IMR-90 (cell line): ENCODE measurements around the gene MTPN. TPM values are rescaled to one million over a fixed set of nuclear protein-coding genes. Genes with fewer than 3 reads are reported as not detected.

ENCODE experiments used
- ATAC-seq: fragments of 200-7000 bp; cut with Tn5 transposase; 2 replicates; pipeline ENCODE4 v1.9.1; 2020; ENCODE audit warnings: low read depth, mild to moderate bottlenecking, moderate library complexity
- BruUV-seq: library from RNA; stranded (reverse); fragments of 400-500 nt; replicated peaks from 2 replicates; lab custom pipeline; 2021; lab: Mats Ljungman, UMichigan
- CTCF ChIA-PET: fragments of 300-600 bp; formaldehyde crosslinking; extraction: SDS; loops from one replicate; lab custom pipeline; 2021; ENCODE audit warnings: antibody characterized with exemption; lab: Yijun Ruan, JAX
- POLR2A ChIA-PET: fragments of 300-600 bp; sonication (Branson Sonifier 250); formaldehyde crosslinking; loops from one replicate; lab custom pipeline; 2022; ENCODE audit warnings: antibody characterized with exemption; ENCODE audit not compliant: unreplicated experiment; lab: Charles Lee
- DNase-seq: peaks from one replicate; pipeline ENCODE4 v3.0.0; 2013
- H2AFZ ChIP-seq: replicated peaks from 2 replicates; pipeline ENCODE3; 2013; ENCODE audit warnings: low read length, mild to moderate bottlenecking; ENCODE audit not compliant: poor library complexity
- H2AK5ac ChIP-seq: 2 replicates; pipeline ENCODE4 v1.6.1; 2013; ENCODE audit warnings: low read depth, low read length, inconsistent platforms
- H2AK9ac ChIP-seq: replicated peaks from 2 replicates; pipeline ENCODE3; 2013; ENCODE audit warnings: mild to moderate bottlenecking, low read depth, low read length, moderate library complexity; ENCODE audit not compliant: poor library complexity
- H2BK120ac ChIP-seq: 2 replicates; pipeline ENCODE4 v1.6.1; 2013; ENCODE audit warnings: low read depth, low read length, inconsistent platforms
- H2BK15ac ChIP-seq: 3 replicates; pipeline ENCODE4 v1.6.1; 2013; ENCODE audit warnings: low read depth, low read length, inconsistent platforms
- H2BK20ac ChIP-seq: 2 replicates; pipeline ENCODE4 v1.6.1; 2013; ENCODE audit warnings: low read depth, mild to moderate bottlenecking, inconsistent platforms, low read length, moderate library complexity
- H2BK5ac ChIP-seq: 2 replicates; pipeline ENCODE4 v1.6.1; 2013; ENCODE audit warnings: mild to moderate bottlenecking, low read depth, low read length, inconsistent platforms; ENCODE audit not compliant: poor library complexity, severe bottlenecking
- H3K14ac ChIP-seq: replicated peaks from 2 replicates; pipeline ENCODE4 v1.6.1; 2013; ENCODE audit warnings: low read depth, low read length, inconsistent platforms
- H3K18ac ChIP-seq: 2 replicates; pipeline ENCODE4 v1.6.1; 2013; ENCODE audit warnings: low read depth, low read length, control low read depth
- H3K23ac ChIP-seq: 2 replicates; pipeline ENCODE4 v1.6.1; 2013; ENCODE audit warnings: low read depth, low read length, inconsistent platforms
- H3K27ac ChIP-seq: 2 replicates; pipeline ENCODE4 v1.5.1; 2013; ENCODE audit warnings: mild to moderate bottlenecking, control low read depth, low read length; ENCODE audit not compliant: insufficient read depth
- H3K27me3 ChIP-seq: 2 replicates; pipeline ENCODE4 v1.6.1; 2013; ENCODE audit warnings: low read length; ENCODE audit not compliant: control insufficient read depth, insufficient read depth
- H3K36me3 ChIP-seq: 2 replicates; pipeline ENCODE4 v1.6.1; 2013; ENCODE audit warnings: low read length, mixed read lengths; ENCODE audit not compliant: control insufficient read depth, insufficient read depth
- H3K4ac ChIP-seq: 2 replicates; pipeline ENCODE4 v1.6.1; 2013; ENCODE audit warnings: low read depth, low read length, inconsistent platforms
- H3K4me1 ChIP-seq: 2 replicates; pipeline ENCODE4 v1.6.1; 2013; ENCODE audit warnings: low read length, mixed read lengths; ENCODE audit not compliant: control insufficient read depth, insufficient read depth
- H3K4me2 ChIP-seq: 2 replicates; pipeline ENCODE4 v1.6.1; 2013; ENCODE audit warnings: low read depth, mild to moderate bottlenecking, control low read depth, low read length, moderate library complexity
- H3K4me3 ChIP-seq: 2 replicates; pipeline ENCODE4 v1.5.1; 2013; ENCODE audit warnings: low read depth, mild to moderate bottlenecking, control low read depth, low read length, moderate library complexity; ENCODE audit not compliant: insufficient read depth
- H3K56ac ChIP-seq: 2 replicates; pipeline ENCODE4 v1.6.1; 2013; ENCODE audit warnings: low read length, inconsistent platforms; ENCODE audit not compliant: insufficient read depth; ENCODE audit errors: extremely low read depth
- H3K79me1 ChIP-seq, 2 experiments: 2 replicates each; pipeline ENCODE4 v1.6.1; 2013; ENCODE audit warnings: low read length in 2 of 2, inconsistent platforms in 1 of 2, low read depth in 1 of 2
- H3K9ac ChIP-seq: 2 replicates; pipeline ENCODE4 v1.6.1; 2013; ENCODE audit warnings: low read depth, low read length, control low read depth
- H3K9me1 ChIP-seq: 2 replicates; pipeline ENCODE4 v1.6.1; 2013; ENCODE audit warnings: low read length, inconsistent platforms; ENCODE audit not compliant: insufficient read depth
- H3K9me3 ChIP-seq: 2 replicates; pipeline ENCODE4 v1.6.1; 2013; ENCODE audit warnings: low read length; ENCODE audit not compliant: control insufficient read depth, insufficient read depth
- H4K20me1 ChIP-seq: 2 replicates; pipeline ENCODE4 v1.6.1; 2013; ENCODE audit warnings: low read length, inconsistent platforms; ENCODE audit not compliant: insufficient read depth
- H4K5ac ChIP-seq: 2 replicates; pipeline ENCODE4 v1.6.1; 2013; ENCODE audit warnings: mild to moderate bottlenecking, low read depth, low read length, control low read depth
- H4K8ac ChIP-seq, 2 experiments: 2 replicates each; pipeline ENCODE4 v1.6.1; 2013; ENCODE audit warnings: low read depth in 2 of 2, low read length in 2 of 2, control low read depth in 1 of 2, inconsistent platforms in 1 of 2
- H4K91ac ChIP-seq: 2 replicates; pipeline ENCODE4 v1.6.1; 2013; ENCODE audit warnings: low read depth, low read length, inconsistent platforms; ENCODE audit not compliant: insufficient read depth
- BHLHE40 ChIP-seq: fragments of 150-350 bp; IDR thresholded peaks from 2 replicates; pipeline ENCODE4 v1.6.1; 2016; ENCODE audit warnings: mild to moderate bottlenecking, low read depth, low read length
- CHD1 ChIP-seq: IDR thresholded peaks from 2 replicates; pipeline ENCODE4 v1.6.1; 2012; ENCODE audit warnings: low read depth, low read length, improper control_type of control experiment
- CTCF ChIP-seq: conservative IDR thresholded peaks from 2 replicates; pipeline ENCODE4 v1.5.1; 2012; ENCODE audit warnings: mild to moderate bottlenecking, low read depth, low read length, improper control_type of control experiment
- FOS ChIP-seq: fragments of 150-350 bp; IDR thresholded peaks from 2 replicates; pipeline ENCODE4 v1.6.1; 2016; ENCODE audit warnings: low read depth, low read length
- MAFK ChIP-seq: IDR thresholded peaks from 2 replicates; pipeline ENCODE4 v1.6.1; 2012; ENCODE audit warnings: low read depth, low read length, improper control_type of control experiment
- MAZ ChIP-seq: IDR thresholded peaks from 2 replicates; pipeline ENCODE4 v1.6.1; 2012; ENCODE audit warnings: low read depth, mild to moderate bottlenecking, low read length, improper control_type of control experiment, moderate library complexity, borderline replicate concordance
- MXI1 ChIP-seq: IDR thresholded peaks from 2 replicates; pipeline ENCODE4 v1.6.1; 2012; ENCODE audit warnings: low read depth, mild to moderate bottlenecking, low read length, moderate library complexity, borderline replicate concordance
- NFE2L2 ChIP-seq: fragments of 150-350 bp; IDR thresholded peaks from 2 replicates; pipeline ENCODE4 v1.6.1; 2016; ENCODE audit warnings: low read depth, mild to moderate bottlenecking, low read length
- POLR2A ChIP-seq: IDR thresholded peaks from 2 replicates; pipeline ENCODE4 v1.6.1; 2012; ENCODE audit warnings: mild to moderate bottlenecking, low read depth, low read length
- RAD21 ChIP-seq: IDR thresholded peaks from 2 replicates; pipeline ENCODE4 v1.6.1; 2012; ENCODE audit warnings: low read length, improper control_type of control experiment
- RCOR1 ChIP-seq: IDR thresholded peaks from 2 replicates; pipeline ENCODE4 v1.6.1; 2012; ENCODE audit warnings: mild to moderate bottlenecking, low read length, improper control_type of control experiment; ENCODE audit not compliant: insufficient replicate concordance
- RFX5 ChIP-seq: IDR thresholded peaks from 2 replicates; pipeline ENCODE4 v1.8.0; 2012; ENCODE audit warnings: low read depth, mild to moderate bottlenecking, low read length, moderate library complexity
- SMC3 ChIP-seq: fragments of 150-350 bp; IDR thresholded peaks from 2 replicates; pipeline ENCODE4 v1.6.1; 2016; ENCODE audit warnings: low read depth, mild to moderate bottlenecking, antibody characterized with exemption, low read length, moderate library complexity
- WGBS, 2 experiments: methylation state at CpG; one replicate each; pipeline versions ENCODE4 v1.1.5 to v1.1.7; 2013; ENCODE audit warnings: missing lambda C conversion rate in 2 of 2; ENCODE audit not compliant: insufficient read length in 1 of 2; ENCODE audit errors: extremely low coverage in 2 of 2; 5-methylcytosine and 5-hydroxymethylcytosine counted together
- dilution Hi-C: fragments of 300-500 bp; cut with HindIII; formaldehyde crosslinking; loops from one replicate; pipeline ENCODE4 v1.14.3; 2018; ENCODE audit warnings: low sequenced_read_pairs; ENCODE audit not compliant: unreplicated experiment
- in situ Hi-C: fragments of 300-500 bp; cut with MboI; formaldehyde crosslinking; loops from 3 replicates; pipeline ENCODE4 v1.14.3; 2019; ENCODE audit warnings: low sequenced_read_pairs, inconsistent platforms, mixed read lengths
- intact Hi-C: fragments of 100-400 bp; cut with micrococcal nuclease; formaldehyde crosslinking; loops from 2 replicates; pipeline ENCODE4 v1.10.0; 2022
- polyA plus RNA-seq, 3 experiments: library from polyadenylated mRNA; depleted of rRNA; stranded (reverse); fragments of >200 nt; gene quantifications; 2 replicates each; pipeline ENCODE4 v1.2.3, GENCODE V29; 2012; ENCODE audit warnings: low replicate concordance in 1 of 3
- total RNA-seq: library from RNA; depleted of rRNA; stranded (reverse); fragments of >200 nt; gene quantifications from 2 replicates; pipeline ENCODE4 v1.2.3, GENCODE V29; 2012
- TF ChIP-seq, protein P1 (sequence below): fragments of 150-350 bp; IDR thresholded peaks from 2 replicates; pipeline ENCODE4 v1.6.1; 2017; ENCODE audit warnings: mild to moderate bottlenecking, antibody characterized with exemption, low read length, low read depth
- TF ChIP-seq, protein P2 (sequence below): fragments of 150-350 bp; IDR thresholded peaks from 2 replicates; pipeline ENCODE4 v1.6.1; 2016; ENCODE audit warnings: low read depth, mild to moderate bottlenecking, low read length, moderate library complexity, borderline replicate concordance

Gene MTPN
- total and polyA plus RNA-seq, 2 of the 4 experiments (the other 2 are of a cell fraction): 58.8 to 94.4 TPM

DNA sequence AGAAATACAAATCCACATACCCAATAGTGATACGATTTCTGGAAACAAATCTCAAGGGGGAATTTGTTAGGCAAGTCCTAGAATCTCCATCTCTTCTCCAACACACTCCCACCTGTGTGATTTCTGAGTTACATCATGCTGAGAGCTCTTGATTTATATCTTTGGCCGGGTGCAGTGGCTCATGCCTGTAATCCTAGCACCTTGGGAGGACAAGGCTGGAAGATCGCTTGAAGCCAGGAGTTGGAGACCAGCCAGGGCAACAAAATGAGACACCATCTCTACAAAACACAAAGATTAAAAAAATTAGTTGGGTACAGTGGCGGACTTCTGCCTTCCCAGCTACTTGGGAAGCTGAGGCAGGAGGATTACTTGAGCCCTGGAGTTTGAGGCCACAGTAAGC, 1.5 kb upstream of the MTPN start:
- DNase-seq: no peak
- Histone ChIP-seq H3K4me3 (no peak overlapping the region), H3K56ac (no peak overlapping the region), H2AK5ac (no peak overlapping the region), H4K20me1 (peaks cover 20% of the 10 kb centered on the region; the same call in 1 of the 2 replicates), H2AFZ (no peak overlapping the region), H3K4me1 (0 out of 2 replicates have a peak, but pooled peaks cover 1% of the 10 kb centered on the region), H4K8ac (no peak overlapping the region), H3K4ac (no peak overlapping the region), H3K27ac (no peak overlapping the region), H4K5ac (no peak overlapping the region), H3K9me3 (no peaks in the 10 kb centered on the region), H3K14ac (no peak overlapping the region), H2BK15ac (no peak overlapping the region), H3K4me2 (no peak overlapping the region), H4K91ac (no peak overlapping the region), H2BK20ac (no peak overlapping the region), H3K9ac (no peak overlapping the region), H2AK9ac (no peak overlapping the region), H3K27me3 (no peaks in the 10 kb centered on the region), H3K9me1 (no peaks in the 10 kb centered on the region), H2BK120ac (no peak overlapping the region), H3K23ac (no peak overlapping the region), H3K36me3 (0 out of 2 replicates have a peak, but pooled peaks cover 2% of the 10 kb centered on the region), H2BK5ac (no peak overlapping the region), H3K18ac (no peak overlapping the region), H3K79me1 (peaks cover 0 to 20% of the 10 kb centered on the region in 2 experiments; a peak in 2 of 4 replicates)
- intact Hi-C loops: loop anchor here (10.0 kb wide), 1 partner anchor 304 kb away; no protein-coding TSS in a partner anchor
- TF ChIP-seq NFE2L2 (no peak), CHD1 (no peak), POLR2A (no peak), MXI1 (no peak), MAFK (no peak), SMC3 (no peak), FOS (no peak), RAD21 (no peak), MAZ (no peak), RFX5 (no peak), CTCF (no peak), RCOR1 (no peak), BHLHE40 (no peak)
- TF ChIP-seq, protein P1, sequence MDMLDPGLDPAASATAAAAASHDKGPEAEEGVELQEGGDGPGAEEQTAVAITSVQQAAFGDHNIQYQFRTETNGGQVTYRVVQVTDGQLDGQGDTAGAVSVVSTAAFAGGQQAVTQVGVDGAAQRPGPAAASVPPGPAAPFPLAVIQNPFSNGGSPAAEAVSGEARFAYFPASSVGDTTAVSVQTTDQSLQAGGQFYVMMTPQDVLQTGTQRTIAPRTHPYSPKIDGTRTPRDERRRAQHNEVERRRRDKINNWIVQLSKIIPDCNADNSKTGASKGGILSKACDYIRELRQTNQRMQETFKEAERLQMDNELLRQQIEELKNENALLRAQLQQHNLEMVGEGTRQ: no peak
- TF ChIP-seq, protein P2, sequence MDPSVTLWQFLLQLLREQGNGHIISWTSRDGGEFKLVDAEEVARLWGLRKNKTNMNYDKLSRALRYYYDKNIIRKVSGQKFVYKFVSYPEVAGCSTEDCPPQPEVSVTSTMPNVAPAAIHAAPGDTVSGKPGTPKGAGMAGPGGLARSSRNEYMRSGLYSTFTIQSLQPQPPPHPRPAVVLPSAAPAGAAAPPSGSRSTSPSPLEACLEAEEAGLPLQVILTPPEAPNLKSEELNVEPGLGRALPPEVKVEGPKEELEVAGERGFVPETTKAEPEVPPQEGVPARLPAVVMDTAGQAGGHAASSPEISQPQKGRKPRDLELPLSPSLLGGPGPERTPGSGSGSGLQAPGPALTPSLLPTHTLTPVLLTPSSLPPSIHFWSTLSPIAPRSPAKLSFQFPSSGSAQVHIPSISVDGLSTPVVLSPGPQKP: no peak
- in situ Hi-C loops: no loop called here
- WGBS, 2 experiments: no CpG with 5 or more reads among the region's 4 CpGs
- dilution Hi-C loops: no loop called here
- POLR2A ChIA-PET: no interaction called here
- no peak for ATAC-seq
- CTCF ChIA-PET: no interaction called here
- no TSS peak for BruUV-seq
